ENCODE results near the gene C19orf85.
A peak's percentile ranks its signal among the peaks of the same experiment; 100 is the strongest.

GRCh38 chr19:55461259-55461973 is 3.1 kb downstream of the C19orf85 start, which contains the start of gene ISOC2:
- TF ChIP-seq CTCF (IDR thresholded peaks at IDR 0.05; ENCODE audit: insufficient read depth, low read length) (no peak), POLR2AphosphoS5 (IDR thresholded peaks at IDR 0.05; ENCODE audit: low read depth) (peak; percentile 62; the same call in 1 of the 2 replicates), REST (IDR thresholded peaks at IDR 0.05; ENCODE audit: insufficient replicate concordance, low read depth) (no peak)
